Neural crest cell (in vitro differentiated cells): ENCODE measurements around the gene ZFP62. TPM values are rescaled to one million over a fixed set of nuclear protein-coding genes. Genes with fewer than 3 reads are reported as not detected.

Experiments used
- DNase-seq: peaks from one replicate; pipeline ENCODE4 v3.0.0; 2021; ENCODE audit warnings: low read depth, mixed read lengths, low spot score
- H3K27ac Mint-ChIP-seq: one replicate; pipeline ENCODE4 v1.8.0; 2021; ENCODE audit warnings: mild to moderate bottlenecking, mixed read lengths; ENCODE audit not compliant: unreplicated experiment
- H3K27me3 Mint-ChIP-seq: 2 replicates; pipeline ENCODE4 v1.8.0; 2021; ENCODE audit warnings: low read depth, mild to moderate bottlenecking, mixed read lengths
- H3K36me3 Mint-ChIP-seq: 2 replicates; pipeline ENCODE4 v1.8.0; 2021; ENCODE audit warnings: low read depth, mild to moderate bottlenecking, mixed read lengths
- H3K4me1 Mint-ChIP-seq: 2 replicates; pipeline ENCODE4 v1.8.0; 2021; ENCODE audit warnings: mixed read lengths
- H3K4me3 Mint-ChIP-seq: one replicate; pipeline ENCODE4 v1.8.0; 2021; ENCODE audit warnings: mild to moderate bottlenecking, mixed read lengths
- H3K9me3 Mint-ChIP-seq: 2 replicates; pipeline ENCODE4 v1.8.0; 2021; ENCODE audit warnings: mixed read lengths
- CTCF ChIP-seq: fragments of 200-600 bp; sonication (generic); conservative IDR thresholded peaks from 2 replicates; pipeline ENCODE4 v1.5.0; 2021; ENCODE audit warnings: antibody characterized with exemption, mild to moderate bottlenecking
- total RNA-seq: library from RNA; stranded (reverse); gene quantifications from 2 replicates; pipeline ENCODE4 v1.2.1, GENCODE V29; 2021

Gene ZFP62
- total RNA-seq, 1 donor from 2014 or later, result 44.4 TPM

GRCh38 chr5:180875860-180876426 is 14.9 kb upstream of the ZFP62 start:
- Mint-ChIP-seq H3K9me3 (no peaks in the 10 kb centered on the region), H3K36me3 (no peaks in the 10 kb centered on the region), H3K4me1 (peaks cover 8% of the 10 kb centered on the region), H3K27me3 (peaks cover 29% of the 10 kb centered on the region), H3K27ac (no peak overlapping the region), H3K4me3 (no peak overlapping the region)
- DNase-seq, result no peak
- no peak for TF ChIP-seq CTCF

GRCh38 chr5:180874804-180875582 is 13.9 kb upstream of the ZFP62 start:
- Mint-ChIP-seq H3K4me1 (peaks cover 8% of the 10 kb centered on the region), H3K27me3 (peaks cover 26% of the 10 kb centered on the region)

GRCh38 chr5:180873615-180874520 is 12.8 kb upstream of the ZFP62 start:
- no peaks in the 10 kb centered on the region for H3K36me3 Mint-ChIP-seq
- DNase-seq, result no peak
- H3K9me3 Mint-ChIP-seq, result no peaks in the 10 kb centered on the region
- H3K4me1 Mint-ChIP-seq, result peaks cover 12% of the 10 kb centered on the region
- no peak overlapping the region for H3K4me3 Mint-ChIP-seq
- H3K27me3 Mint-ChIP-seq, result peaks cover 19% of the 10 kb centered on the region
- TF ChIP-seq CTCF, result no peak
- H3K27ac Mint-ChIP-seq, result no peak overlapping the region

More at GRCh38 chr5:180874804-180875582, 13.9 kb upstream of the ZFP62 start:
- no peak overlapping the region for H3K27ac Mint-ChIP-seq
- TF ChIP-seq CTCF, result no peak
- no peak overlapping the region for H3K4me3 Mint-ChIP-seq
- H3K9me3 Mint-ChIP-seq, result no peaks in the 10 kb centered on the region
- DNase-seq, result no peak
- no peaks in the 10 kb centered on the region for H3K36me3 Mint-ChIP-seq

- Mint-ChIP-seq H3K27me3 (peaks cover 18% of the 10 kb centered on the region), H3K27ac (no peak overlapping the region), H3K4me1 (peaks cover 14% of the 10 kb centered on the region), H3K9me3 (no peaks in the 10 kb centered on the region), H3K4me3 (no peak overlapping the region), H3K36me3 (no peaks in the 10 kb centered on the region)
- no peak for TF ChIP-seq CTCF
- DNase-seq, result no peak
Observed at GRCh38 chr5:180872419-180872818, 11.3 kb upstream of the ZFP62 start.

- Mint-ChIP-seq H3K4me3 (no peak overlapping the region), H3K36me3 (no peaks in the 10 kb centered on the region), H3K27ac (no peak overlapping the region), H3K4me1 (peaks cover 14% of the 10 kb centered on the region), H3K9me3 (no peaks in the 10 kb centered on the region), H3K27me3 (peaks cover 28% of the 10 kb centered on the region)
- no peak for TF ChIP-seq CTCF
- DNase-seq, result no peak
Observed at GRCh38 chr5:180870276-180871068, 9.4 kb upstream of the ZFP62 start.
